Measurements from ENCODE around the gene TRPC4AP. TPM values are rescaled to one million over a fixed set of nuclear protein-coding genes. Genes with fewer than 3 reads are reported as not detected.
"Not testable (repeated sequence)": the region's sequence is repeated elsewhere in the genome, so short reads cannot be mapped to it uniquely, and the experiment has no call there.

TRPC4AP gene
- total and polyA plus RNA-seq, 2 of the 8 experiments (the other 6 are each of a cell fraction or from before 2014, with no cell fraction given), result 73.1 to 74.8 TPM

DNA sequence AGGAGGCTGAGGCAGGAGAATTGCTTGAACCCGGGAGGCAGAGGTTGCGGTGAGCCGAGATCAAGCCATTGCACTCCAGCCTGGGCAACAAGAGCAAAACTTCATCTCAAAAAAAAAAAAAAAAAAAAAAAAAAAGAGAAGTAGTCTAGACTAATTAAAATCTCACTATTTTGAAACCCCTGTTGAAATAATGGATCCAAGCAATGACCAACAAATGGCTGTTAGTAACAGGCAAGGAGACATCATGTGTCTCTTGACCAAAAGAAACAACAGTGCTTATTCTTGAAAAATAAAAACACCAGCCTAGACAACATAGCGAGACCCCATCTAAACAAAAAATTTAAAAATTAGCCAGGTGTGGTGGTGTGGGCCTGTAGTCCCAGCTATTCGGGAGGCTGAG lies 19.7 kb upstream of the TRPC4AP start:
- POLR2A ChIA-PET (ENCODE audit: partially characterized antibody), result not testable (repeated sequence)

More for the DNA sequence above, 19.7 kb upstream of the TRPC4AP start:
- not testable (repeated sequence) for H2AK5ac ChIP-seq (ENCODE audit: low read depth, low read length); H3K56ac ChIP-seq (replicated peaks; ENCODE audit: insufficient read length, low read depth, low read length); H3K4me1 ChIP-seq (replicated peaks in 1 of 4; ENCODE audit: control insufficient read depth in 3 of 4, insufficient read depth in 4 of 4, low read length in 3 of 4); H3K9me3 ChIP-seq (ENCODE audit: insufficient read depth in 2 of 2, low read depth in 1 of 2, low read length in 1 of 2); H2BK12ac ChIP-seq (ENCODE audit: low read depth, low read length); H3K4me2 ChIP-seq (ENCODE audit: insufficient read depth in 1 of 2, low read depth in 2 of 2, low read length in 2 of 2); FAIRE-seq; H3K79me2 ChIP-seq (ENCODE audit: control insufficient read depth in 1 of 2, insufficient read depth in 2 of 2, low read length in 2 of 2); H2BK120ac ChIP-seq (replicated peaks; ENCODE audit: low read depth, low read length); H2BK20ac ChIP-seq (ENCODE audit: low read length); H2BK15ac ChIP-seq (ENCODE audit: low read length); H4K91ac ChIP-seq (replicated peaks; ENCODE audit: insufficient read length, low read length); H3K4me3 ChIP-seq (ENCODE audit: extremely low read depth in 1 of 4, insufficient read depth in 2 of 4, low read depth in 3 of 4, low read length in 4 of 4); H3K14ac ChIP-seq (ENCODE audit: insufficient read length); H3K79me1 ChIP-seq (ENCODE audit: low read depth, low read length); H4K8ac ChIP-seq (ENCODE audit: extremely low read depth, insufficient read depth, low read length); H4K5ac ChIP-seq (ENCODE audit: insufficient read length, low read depth, low read length); H3K27ac ChIP-seq (ENCODE audit: low read depth, low read length); H3K4ac ChIP-seq (replicated peaks; ENCODE audit: insufficient read length, low read depth, low read length); H3K23ac ChIP-seq (ENCODE audit: insufficient read length); H3K9ac ChIP-seq (replicated peaks in 1 of 4; ENCODE audit: extremely low read depth in 1 of 4, low read depth in 3 of 4, low read length in 3 of 4); H2BK5ac ChIP-seq (ENCODE audit: low read depth, low read length); H2AFZ ChIP-seq (ENCODE audit: low read length); H3K27me3 ChIP-seq (replicated peaks in 1 of 4; ENCODE audit: control insufficient read depth in 3 of 4, extremely low read depth in 1 of 4, insufficient read depth in 3 of 4, low read length in 3 of 4); H4K20me1 ChIP-seq (replicated peaks in 1 of 2; ENCODE audit: control insufficient read depth in 1 of 2, insufficient read depth in 2 of 2, low read length in 2 of 2); H3K23me2 ChIP-seq (ENCODE audit: low read depth, low read length); DNase-seq (ENCODE audit: low read depth in 1 of 2, low spot score in 2 of 2); H3K36me3 ChIP-seq (ENCODE audit: control insufficient read depth in 2 of 4, insufficient read depth in 4 of 4, low read length in 3 of 4); H3K18ac ChIP-seq (ENCODE audit: extremely low read depth, low read length)
- CTCF ChIA-PET (ENCODE audit: partially characterized antibody), result interaction anchor here (0.6 kb wide), 2 partner anchors 18 to 296 kb away, joined by 3 read pairs; no protein-coding TSS in a partner anchor
- 86% methylated on average over 5 of the region's 5 CpGs; no CpG with 5 or more reads in 1 of the 2 experiments for WGBS, 2 experiments (ENCODE audit: extremely low coverage in 1 of 2, insufficient coverage in 1 of 2, insufficient read length in 1 of 2, insufficient replicate concordance in 2 of 2, low coverage in 1 of 2, low lambda C conversion rate in 2 of 2, missing lambda C conversion rate in 1 of 2)

Data from H1 (cell line).